GM18868 (cell line): ENCODE measurements around the gene NOP10.
"Not testable (repeated sequence)": the region's sequence is repeated elsewhere in the genome, so short reads cannot be mapped to it uniquely, and the experiment has no call there.

ENCODE experiments used
- ATAC-seq: cut with Tn5 transposase; IDR thresholded peaks from one replicate; pipeline ENCODE4 v1.9.1; 2021; ENCODE audit warnings: mild to moderate bottlenecking, moderate library complexity; ENCODE audit not compliant: unreplicated experiment

NOP10 gene

GRCh38 chr15:34359416-34359815 lies 16.5 kb upstream of the NOP10 start:
- no peak for ATAC-seq

DNA sequence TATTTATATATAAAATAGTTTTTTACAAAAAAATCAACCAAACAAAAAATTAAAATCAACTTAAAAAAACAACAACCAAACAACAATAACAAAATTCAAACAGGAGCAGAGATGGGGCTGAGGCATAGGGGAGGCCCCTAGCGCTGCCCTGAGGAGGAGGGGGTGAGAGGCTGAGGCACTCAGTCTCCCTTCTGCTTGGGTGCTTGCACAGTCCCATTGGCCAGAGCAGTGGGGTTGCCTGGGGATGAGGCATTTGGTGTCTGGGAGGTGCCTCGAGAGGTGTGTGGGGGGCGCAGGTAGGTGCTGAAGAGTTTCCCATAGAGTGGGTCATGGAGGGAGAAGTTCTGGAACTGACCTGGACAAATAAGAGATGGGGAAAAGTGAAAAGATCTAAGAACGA lies 16.0 kb upstream of the NOP10 start:
- no peak for ATAC-seq

DNA sequence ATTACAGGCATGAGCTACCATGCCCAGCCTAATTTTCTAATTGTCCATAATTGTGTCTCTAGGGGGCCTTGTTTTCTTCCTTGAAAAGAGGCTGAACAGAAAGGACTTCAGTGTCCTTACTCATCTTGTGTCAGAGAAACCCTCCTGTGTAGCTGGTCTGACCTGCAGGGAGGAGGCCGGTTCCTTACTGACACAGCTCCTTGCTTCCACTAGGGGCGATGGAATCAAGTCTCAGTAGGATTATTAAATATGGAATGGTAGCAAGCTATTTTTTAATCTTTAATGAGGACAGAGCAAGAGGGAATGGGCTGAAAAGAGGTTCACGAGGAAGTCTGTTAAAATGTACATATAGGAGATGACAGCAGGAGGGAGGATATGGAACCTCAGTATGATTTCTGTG lies 15.4 kb upstream of the NOP10 start:
- ATAC-seq: no peak

DNA sequence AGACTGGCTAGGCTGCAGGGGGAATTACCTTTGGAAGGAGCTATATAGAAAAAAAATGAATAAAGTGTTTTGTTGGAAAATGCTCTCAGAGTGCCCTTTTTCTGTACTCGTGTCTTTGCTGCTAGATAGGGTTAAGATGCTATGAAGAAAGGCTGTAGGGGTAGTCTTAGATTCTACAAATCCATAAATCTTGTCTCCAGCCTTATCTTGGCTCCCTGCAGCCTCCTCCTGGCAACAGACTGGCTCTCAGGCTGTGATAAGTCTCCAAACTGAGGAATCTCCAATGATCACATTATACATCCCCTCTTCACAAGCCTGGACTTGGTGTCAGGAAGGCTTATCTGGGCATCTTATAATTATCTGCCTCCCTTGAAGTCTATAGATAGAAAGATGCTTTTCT lies 14.7 kb upstream of the NOP10 start:
- no peak for ATAC-seq

GRCh38 chr15:34355241-34355640 lies 12.3 kb upstream of the NOP10 start:
- no peak for ATAC-seq

DNA sequence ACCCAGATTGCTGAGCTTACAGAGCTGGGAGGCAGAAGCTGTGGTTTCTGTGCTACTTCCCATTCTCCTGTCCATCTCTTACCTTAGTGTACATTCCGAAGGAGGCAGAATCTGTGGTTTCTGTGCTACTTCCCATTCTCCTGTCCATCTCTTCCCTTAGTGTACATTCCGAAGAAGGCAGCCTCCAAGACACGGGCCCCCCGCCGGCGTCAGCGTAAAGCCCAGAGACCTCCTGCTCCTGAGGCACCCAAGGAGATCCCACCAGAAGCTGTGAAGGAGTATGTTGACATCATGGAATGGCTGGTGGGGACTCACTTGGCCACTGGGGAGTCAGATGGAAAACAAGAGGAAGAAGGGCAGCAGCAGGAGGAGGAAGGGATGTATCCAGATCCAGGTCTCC lies 11.3 kb upstream of the NOP10 start:
- ATAC-seq: no peak

GRCh38 chr15:34353627-34354026 lies 10.7 kb upstream of the NOP10 start:
- no peak for ATAC-seq

DNA sequence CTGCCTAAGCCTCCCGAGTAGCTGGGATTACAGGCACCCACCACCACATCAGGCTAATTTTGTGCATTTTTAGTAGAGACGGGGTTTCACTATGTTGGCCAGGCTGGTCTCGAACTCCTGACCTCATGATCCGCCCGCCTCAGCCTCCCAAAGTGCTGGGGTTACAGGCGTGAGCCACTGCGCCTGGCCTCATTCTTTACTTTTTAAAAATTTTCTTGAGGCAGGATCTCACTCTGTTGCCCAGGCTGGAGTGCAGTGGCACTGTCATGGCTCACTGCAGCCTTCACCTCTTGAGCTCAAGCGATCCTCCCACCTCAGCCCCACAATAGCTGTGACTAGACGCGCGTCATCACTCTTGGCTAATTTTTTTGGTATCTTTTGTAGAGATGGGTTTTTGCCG lies 10.1 kb upstream of the NOP10 start:
- not testable (repeated sequence) for ATAC-seq

DNA sequence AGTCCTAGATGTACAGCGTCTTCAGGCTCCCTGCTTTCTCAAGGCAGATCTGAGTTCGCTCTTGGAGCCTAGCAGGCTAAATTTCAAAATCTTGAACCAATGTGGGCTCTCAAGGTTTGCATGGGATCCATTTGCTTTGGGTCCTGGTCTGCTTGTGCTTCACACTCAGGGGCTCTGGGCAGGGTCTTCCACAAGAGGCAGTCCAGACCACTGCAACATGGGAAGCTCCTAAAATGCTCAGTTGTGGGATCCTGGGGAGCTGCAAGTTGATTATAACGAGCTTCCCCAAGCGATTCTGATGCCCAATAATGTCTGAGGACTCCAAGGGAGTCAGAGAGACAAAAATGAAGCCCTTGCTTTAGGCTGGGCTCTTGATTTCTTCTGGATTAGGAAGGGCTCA lies 6.8 kb upstream of the NOP10 start:
- ATAC-seq: no peak

DNA sequence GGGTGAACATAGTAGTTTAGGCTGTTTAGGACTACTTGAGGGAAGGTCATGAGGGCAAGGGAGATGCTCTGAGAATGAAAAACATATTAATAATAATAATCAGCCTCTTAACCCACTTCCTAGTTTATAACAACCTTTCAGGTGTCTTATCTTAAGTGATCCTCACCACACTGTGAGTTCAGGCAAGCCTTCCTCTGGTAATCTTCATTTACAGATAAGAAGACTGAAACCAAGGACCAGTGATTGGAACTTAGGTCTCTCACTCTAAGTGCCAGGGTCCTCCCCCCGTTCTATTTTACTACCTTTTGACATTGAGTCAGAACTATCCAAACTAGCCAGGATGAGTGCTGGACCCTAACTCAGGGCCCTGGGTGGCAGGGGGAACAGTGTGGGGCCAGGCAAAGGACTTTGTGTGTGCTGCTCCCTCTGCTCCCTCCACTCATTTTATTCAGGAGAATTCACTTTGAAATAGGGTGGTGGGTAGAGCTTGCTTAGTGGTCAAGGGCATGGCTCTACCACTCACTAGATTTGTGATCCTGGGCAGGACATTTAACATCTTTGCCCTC lies 5.9 kb upstream of the NOP10 start:
- ATAC-seq: no peak

DNA sequence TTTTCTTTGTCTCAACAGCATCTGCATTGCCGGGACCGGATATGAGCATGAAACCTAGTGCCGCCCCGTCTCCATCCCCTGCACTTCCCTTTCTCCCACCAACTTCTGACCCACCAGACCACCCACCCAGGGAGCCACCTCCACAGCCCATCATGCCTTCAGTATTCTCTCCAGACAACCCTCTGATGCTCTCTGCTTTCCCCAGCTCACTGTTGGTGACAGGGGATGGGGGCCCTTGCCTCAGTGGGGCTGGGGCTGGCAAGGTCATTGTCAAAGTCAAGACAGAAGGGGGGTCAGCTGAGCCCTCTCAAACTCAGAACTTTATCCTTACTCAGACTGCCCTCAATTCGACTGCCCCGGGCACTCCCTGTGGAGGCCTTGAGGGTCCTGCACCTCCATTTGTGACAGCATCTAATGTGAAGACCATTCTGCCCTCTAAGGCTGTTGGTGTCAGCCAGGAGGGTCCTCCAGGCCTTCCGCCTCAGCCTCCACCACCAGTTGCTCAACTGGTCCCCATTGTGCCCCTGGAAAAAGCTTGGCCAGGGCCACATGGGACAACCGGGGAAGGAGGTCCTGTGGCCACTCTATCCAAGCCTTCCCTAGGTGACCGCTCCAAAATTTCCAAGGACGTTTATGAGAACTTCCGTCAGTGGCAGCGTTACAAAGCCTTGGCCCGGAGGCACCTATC lies 5.2 kb upstream of the NOP10 start:
- ATAC-seq: no peak

DNA sequence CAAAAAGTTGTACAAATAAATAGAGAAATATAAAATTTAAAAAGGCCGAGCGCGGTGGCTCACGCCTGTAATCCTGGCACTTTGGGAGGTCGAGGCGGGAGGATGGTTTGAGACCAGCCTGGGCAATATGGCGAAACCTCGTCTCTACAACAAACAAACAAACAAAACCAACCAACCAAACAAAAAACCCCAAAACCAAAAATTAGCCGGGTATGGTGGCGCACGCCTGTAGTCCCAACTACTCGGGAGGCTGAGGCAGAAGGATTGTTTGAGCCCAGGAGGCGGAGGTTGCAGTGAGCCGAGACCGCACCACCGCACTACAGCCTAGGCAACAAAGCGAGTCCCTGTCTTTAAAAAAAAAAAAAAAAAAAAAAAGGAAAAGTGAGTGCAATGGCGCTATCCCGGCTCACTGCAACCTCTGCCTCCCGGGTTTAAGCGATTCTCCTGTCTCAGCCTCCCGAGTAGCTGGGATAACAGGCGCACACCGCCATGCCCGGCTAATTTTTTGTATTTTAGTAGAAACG lies 661 bp downstream of the NOP10 start:
- ATAC-seq: not testable (repeated sequence)

- no peak for ATAC-seq
These were observed 1.3 kb downstream of the NOP10 start for GRCh38 chr15:34341381-34342212.

- no peak for ATAC-seq
These were observed 3.0 kb downstream of the NOP10 start for GRCh38 chr15:34339946-34340345.

GRCh38 chr15:34338347-34338746 lies 4.6 kb downstream of the NOP10 start:
- no peak for ATAC-seq

GRCh38 chr15:34337557-34338306 lies 5.2 kb downstream of the NOP10 start, which contains the start of gene SLC12A6:
Gene SLC12A6, minus strand, starts transcription at chr15:34337781. Its CDS starts 1,101 bp downstream, at chr15:34336680.
- ATAC-seq: peak; percentile 68

- peak; percentile 6 for ATAC-seq
These were observed 5.9 kb downstream of the NOP10 start for GRCh38 chr15:34336991-34337556.

GRCh38 chr15:34336231-34336990 lies 6.5 kb downstream of the NOP10 start:
- ATAC-seq: no peak

- ATAC-seq: no peak
These were observed 7.5 kb downstream of the NOP10 start for GRCh38 chr15:34335176-34336032.
